Mesenteric fat pad (tissue), 1 donor: ENCODE results near the gene PATE4. TPM values are rescaled to one million over a fixed set of nuclear protein-coding genes. Genes with fewer than 3 reads are reported as not detected.

Source experiments
- DNase-seq: peaks from one replicate; pipeline ENCODE4 v3.0.0-alpha.2; 2020; ENCODE audit warnings: low spot score
- total RNA-seq: library from RNA; stranded (reverse); fragmentation: NEBNext Ultra II Directional; extraction: Animal tissue kit (Norgen Biotek cat#: 25700); gene quantifications from one replicate; pipeline ENCODE4 v1.2.1, GENCODE V29; 2021
- donor health status: DM: yes; HTN: yes; CAD: no.

Gene PATE4
- total RNA-seq, 1 donor from 2014 or later: not detected

DNA sequence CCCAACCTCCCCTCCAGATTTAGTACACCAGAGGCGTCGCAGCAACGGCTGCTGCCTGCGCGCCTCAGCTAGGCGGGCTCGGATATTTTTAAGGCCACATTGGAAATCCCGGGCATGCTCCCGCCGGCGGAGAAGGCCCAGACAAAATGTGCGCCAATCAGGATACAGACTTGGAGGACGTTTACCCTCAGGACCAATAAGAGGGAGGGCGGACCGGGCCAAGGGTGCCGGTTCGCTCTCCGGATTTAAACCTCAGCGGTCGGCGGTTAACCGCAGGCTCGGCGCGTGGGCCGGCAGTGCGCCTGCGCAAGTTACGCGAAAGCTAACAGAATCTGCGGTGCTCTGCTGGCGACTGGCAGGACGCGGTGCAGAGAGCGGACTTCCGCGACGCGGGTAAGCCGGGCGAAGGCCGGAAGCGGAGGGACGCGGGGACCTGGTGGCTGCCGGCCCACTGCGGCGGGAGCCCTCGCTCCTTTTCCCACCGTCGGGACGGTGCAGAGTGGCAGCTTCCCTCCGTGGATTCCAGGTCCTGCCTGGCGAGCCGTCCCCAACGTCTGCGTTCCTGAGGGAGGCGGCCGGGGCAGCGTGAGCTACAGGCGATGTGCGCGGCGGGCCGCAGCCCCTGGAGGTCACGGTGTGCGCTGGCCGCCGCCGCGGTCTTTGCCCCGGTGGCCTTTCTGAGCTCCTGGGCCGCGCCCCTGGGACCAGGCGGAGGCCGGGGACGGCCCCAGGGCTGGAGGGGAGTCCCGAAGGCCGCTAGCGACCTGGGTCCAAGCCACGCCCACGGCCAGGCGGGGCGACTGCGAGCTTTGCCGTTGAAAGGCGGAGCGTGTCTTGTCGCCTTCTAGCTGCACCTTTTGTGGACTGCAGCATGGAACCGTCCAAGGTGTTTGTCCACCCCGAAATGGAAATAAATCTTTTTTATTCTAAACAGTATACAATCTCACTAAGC lies 54.5 kb downstream of the PATE4 start, which contains the start of gene HYLS1:
Gene HYLS1, plus strand, starts transcription at position 296 of the 952 bp plus-strand sequence. CDS start 11,701 bp downstream, outside the sequence.
- DNase-seq: peak; percentile 98

Other genes with a start within 250 kb of the PATE4 start
- gene STT3A, start 240.5 kb upstream of the PATE4 start, total RNA-seq: 106 TPM
- 2.2 TPM for gene CHEK1, start 208.2 kb upstream of the PATE4 start, total RNA-seq
- gene ACRV1, start 152.5 kb upstream of the PATE4 start, total RNA-seq: not detected
- not detected for gene PATE1, start 87.0 kb upstream of the PATE4 start, total RNA-seq
- gene PATE2, start 54.5 kb upstream of the PATE4 start, total RNA-seq: not detected
- not detected for gene PATE3, start 45.2 kb upstream of the PATE4 start, total RNA-seq
- gene HYLS1, start 54.4 kb downstream of the PATE4 start, total RNA-seq: 3.7 TPM
- 12.1 TPM for gene PUS3, start 69.9 kb downstream of the PATE4 start, total RNA-seq
- not detected for gene DDX25, start 71.2 kb downstream of the PATE4 start, total RNA-seq
- not detected for gene VSIG10L2, start 112.7 kb downstream of the PATE4 start, total RNA-seq
- gene CDON, start 229.6 kb downstream of the PATE4 start, total RNA-seq: 12.0 TPM